Measurements from ENCODE around the gene FFAR3. TPM values are rescaled to one million over a fixed set of nuclear protein-coding genes. Genes with fewer than 3 reads are reported as not detected.

FFAR3 gene
- total RNA-seq, 2 experiments from 2014 or later = 0.19 TPM; not detected in 1

- CTCF ChIA-PET (ENCODE audit: unreplicated experiment) = no interaction called here
These were observed 23.7 kb downstream of the FFAR3 start for GRCh38 chr19:35381926-35382325.

GRCh38 chr19:35383536-35383935 lies 25.3 kb downstream of the FFAR3 start:
- H3K36me3 ChIP-seq (ENCODE audit: insufficient read depth, low read length) = no peaks in the 10 kb centered on the region

More at GRCh38 chr19:35381926-35382325, 23.7 kb downstream of the FFAR3 start:
- Histone ChIP-seq H3K79me2 (ENCODE audit: insufficient read depth, low read depth, low read length) (no peaks in the 10 kb centered on the region), H3K36me3 (ENCODE audit: insufficient read depth, low read length) (no peaks in the 10 kb centered on the region), H3K9me3 (ENCODE audit: low read length) (peaks cover 9% of the 10 kb centered on the region; the same call in 1 of the 2 replicates), H3K27ac (ENCODE audit: low read depth, low read length, poor library complexity, severe bottlenecking) (no peak overlapping the region), H4K20me1 (ENCODE audit: insufficient read depth, low read length) (no peaks in the 10 kb centered on the region), H3K4me2 (ENCODE audit: low read length) (no peak overlapping the region), H3K4me1 (ENCODE audit: insufficient read depth, low read length, poor library complexity, severe bottlenecking) (no peaks in the 10 kb centered on the region), H2AFZ (ENCODE audit: low read length) (no peak overlapping the region), H3K4me3 (ENCODE audit: low read depth, low read length, poor library complexity, severe bottlenecking) (no peak overlapping the region), H3K9me2 (ENCODE audit: insufficient read depth, low read length) (no peaks in the 10 kb centered on the region)
- POLR2A ChIA-PET = no interaction called here
- intact Hi-C loops (cut with micrococcal nuclease; ENCODE audit: unreplicated experiment) = no loop called here
- no TSS peak for BruUV-seq (replicated peaks)
- no peak for DNase-seq (ENCODE audit: low spot score)
- no peak for TF ChIP-seq CTCF (conservative IDR thresholded peaks at IDR 0.05; ENCODE audit: low read length)
- TF ChIP-seq EZH2phosphoT487 (IDR thresholded peaks at IDR 0.05; ENCODE audit: borderline replicate concordance, low read depth, low read length) = no peak

More at GRCh38 chr19:35383536-35383935, 25.3 kb downstream of the FFAR3 start:
- H3K27ac ChIP-seq (ENCODE audit: low read depth, low read length, poor library complexity, severe bottlenecking) = no peak overlapping the region
- H4K20me1 ChIP-seq (ENCODE audit: insufficient read depth, low read length) = no peaks in the 10 kb centered on the region
- intact Hi-C loops (cut with micrococcal nuclease; ENCODE audit: unreplicated experiment) = no loop called here
- DNase-seq (ENCODE audit: low spot score) = no peak
- H3K4me2 ChIP-seq (ENCODE audit: low read length) = no peak overlapping the region
- TF ChIP-seq CTCF (conservative IDR thresholded peaks at IDR 0.05; ENCODE audit: low read length) (no peak), EZH2phosphoT487 (IDR thresholded peaks at IDR 0.05; ENCODE audit: borderline replicate concordance, low read depth, low read length) (no peak)
- no peak overlapping the region for H2AFZ ChIP-seq (ENCODE audit: low read length)
- no peaks in the 10 kb centered on the region for H3K79me2 ChIP-seq (ENCODE audit: insufficient read depth, low read depth, low read length)
- no peaks in the 10 kb centered on the region for H3K4me1 ChIP-seq (ENCODE audit: insufficient read depth, low read length, poor library complexity, severe bottlenecking)
- ChIA-PET POLR2A (no interaction called here), CTCF (ENCODE audit: unreplicated experiment) (no interaction called here)
- H3K4me3 ChIP-seq (ENCODE audit: low read depth, low read length, poor library complexity, severe bottlenecking) = no peak overlapping the region
- no peaks in the 10 kb centered on the region for H3K9me2 ChIP-seq (ENCODE audit: insufficient read depth, low read length)
- no TSS peak for BruUV-seq (replicated peaks)
- H3K9me3 ChIP-seq (ENCODE audit: low read length) = peaks cover 13% of the 10 kb centered on the region; the same call in 1 of the 2 replicates
